ENCODE measurements around the gene VTN. TPM values are rescaled to one million over a fixed set of nuclear protein-coding genes. Genes with fewer than 3 reads are reported as not detected.
A peak's percentile ranks its signal among the peaks of the same experiment; 100 is the strongest.

The VTN gene
- total and polyA plus RNA-seq, 2 experiments from 2014 or later: 0.34 TPM; not detected in 1

DNA sequence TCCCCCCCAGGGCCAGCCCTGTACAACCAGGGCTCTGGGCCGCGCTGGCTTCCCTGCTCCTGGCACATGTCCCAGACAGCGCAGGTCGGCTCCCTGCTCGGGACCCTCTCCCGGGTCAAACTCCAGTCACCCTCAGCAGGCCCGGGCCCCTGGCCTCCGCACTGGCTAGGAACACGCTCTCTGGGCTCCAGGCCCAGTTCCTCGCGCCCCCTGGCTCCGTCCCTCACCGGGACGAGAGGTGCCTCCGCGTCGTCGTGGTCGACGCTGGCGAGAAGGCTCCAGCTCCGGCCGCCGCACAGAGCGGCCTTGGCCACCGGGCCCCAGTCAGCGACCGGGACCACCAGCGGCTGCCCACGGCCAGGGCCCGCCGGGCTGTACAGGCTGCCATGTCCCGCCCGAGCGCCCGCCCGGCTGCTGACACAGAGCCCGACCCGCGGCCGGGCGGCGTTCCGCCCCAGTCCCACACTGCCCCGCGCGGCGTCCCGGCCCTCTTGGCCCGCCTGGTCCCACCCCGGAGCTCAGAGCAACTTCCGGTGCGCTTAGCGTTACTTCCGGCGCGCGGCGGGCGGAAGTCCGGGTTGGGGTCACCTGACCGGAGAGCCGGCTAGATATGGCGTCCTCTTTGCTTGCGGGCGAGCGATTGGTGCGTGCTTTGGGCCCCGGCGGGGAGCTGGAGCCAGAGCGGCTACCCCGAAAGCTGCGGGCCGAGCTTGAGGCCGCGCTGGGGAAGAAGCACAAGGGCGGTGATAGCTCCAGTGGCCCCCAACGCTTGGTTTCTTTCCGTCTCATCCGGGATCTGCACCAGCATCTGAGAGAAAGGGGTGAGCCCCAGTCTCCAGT lies 12.8 kb downstream of the VTN start, which contains the start of gene POLDIP2:
Gene POLDIP2, minus strand, starts transcription at position 467 of the 840 bp plus-strand sequence. Its CDS starts 79 bp downstream, at position 388.
- no peaks in the 10 kb centered on the region for H4K20me1 ChIP-seq (ENCODE audit: insufficient read depth)
- H3K4me1 ChIP-seq (ENCODE audit: insufficient read depth): peaks cover 12% of the 10 kb centered on the region
- H3K36me3 ChIP-seq (ENCODE audit: low read depth): peaks cover 28% of the 10 kb centered on the region
- H3K27me3 ChIP-seq (replicated peaks; ENCODE audit: insufficient read depth): no peaks in the 10 kb centered on the region
- H3K9ac ChIP-seq: peak within 1 kb of the TSS; percentile 95
- H3K9me3 ChIP-seq (ENCODE audit: low read depth): no peaks in the 10 kb centered on the region
- peak within 1 kb of the TSS; percentile 89 for H3K4me3 ChIP-seq
- peak within 1 kb of the TSS; percentile 48 for H3K27ac ChIP-seq
- peak within 1 kb of the TSS; percentile 84 for H2AFZ ChIP-seq
- in situ Hi-C loops (cut with MboI): no loop called here
- 1 to 2% methylated on average over 55 to 68 of the region's 80 CpGs for WGBS, 2 experiments (ENCODE audit: low coverage in 1 of 2, low lambda C conversion rate in 2 of 2, missing lambda C conversion rate in 2 of 2)
- DNase-seq: peak; percentile 99
- H3K79me2 ChIP-seq (ENCODE audit: insufficient read depth): peaks cover 54% of the 10 kb centered on the region
- H3K9me2 ChIP-seq (ENCODE audit: insufficient read depth): no peaks in the 10 kb centered on the region
- TF ChIP-seq EZH2phosphoT487 (IDR thresholded peaks at IDR 0.05; ENCODE audit: insufficient read depth, low read depth) (no peak), EZH2 (IDR thresholded peaks at IDR 0.05; ENCODE audit: insufficient read depth, poor library complexity, severe bottlenecking) (no peak)
- peak within 1 kb of the TSS; percentile 93 for H3K4me2 ChIP-seq (ENCODE audit: unreplicated experiment)
- no peaks in the 10 kb centered on the region for H3F3A ChIP-seq (ENCODE audit: insufficient read depth)

DNA sequence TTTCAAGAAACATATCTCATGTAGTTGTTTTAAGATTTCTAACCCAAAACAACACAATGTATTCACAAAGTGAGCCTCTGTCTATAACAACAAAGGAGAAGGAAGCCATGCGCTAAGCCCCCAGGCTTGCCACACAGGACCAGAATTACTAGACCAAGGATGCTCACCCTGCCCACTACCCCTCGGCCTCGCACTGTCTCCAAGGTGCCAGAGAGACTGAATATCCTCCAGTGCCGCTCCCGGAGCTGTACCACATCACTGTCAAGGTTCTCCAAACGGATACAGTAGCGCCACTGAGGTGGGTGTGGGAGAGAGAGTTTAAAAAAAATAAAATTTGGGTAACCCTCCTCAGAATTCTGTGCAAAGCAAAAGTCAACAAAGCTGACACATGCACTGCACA lies 19.8 kb downstream of the VTN start:
- H4K20me1 ChIP-seq (ENCODE audit: insufficient read depth): no peaks in the 10 kb centered on the region
- no peak overlapping the region for H3K27ac ChIP-seq
- H3K4me1 ChIP-seq (ENCODE audit: insufficient read depth): peaks cover 24% of the 10 kb centered on the region
- in situ Hi-C loops (cut with MboI): no loop called here
- no peak overlapping the region for H3K4me3 ChIP-seq
- no peaks in the 10 kb centered on the region for H3K9me3 ChIP-seq (ENCODE audit: low read depth)
- no peak overlapping the region for H3K9ac ChIP-seq
- no peak overlapping the region for H2AFZ ChIP-seq
- H3F3A ChIP-seq (ENCODE audit: insufficient read depth): peaks cover 54% of the 10 kb centered on the region
- H3K9me2 ChIP-seq (ENCODE audit: insufficient read depth): no peaks in the 10 kb centered on the region
- H3K36me3 ChIP-seq (ENCODE audit: low read depth): peaks cover 42% of the 10 kb centered on the region
- no peaks in the 10 kb centered on the region for H3K27me3 ChIP-seq (replicated peaks; ENCODE audit: insufficient read depth)
- peaks cover 19% of the 10 kb centered on the region for H3K79me2 ChIP-seq (ENCODE audit: insufficient read depth)
- TF ChIP-seq EZH2 (IDR thresholded peaks at IDR 0.05; ENCODE audit: insufficient read depth, poor library complexity, severe bottlenecking): no peak
- TF ChIP-seq EZH2phosphoT487 (IDR thresholded peaks at IDR 0.05; ENCODE audit: insufficient read depth, low read depth): no peak
- WGBS, 2 experiments (ENCODE audit: low coverage in 1 of 2, low lambda C conversion rate in 2 of 2, missing lambda C conversion rate in 2 of 2): 93 to 95% methylated on average over 7 of the region's 7 CpGs
- no peak for DNase-seq
- H3K4me2 ChIP-seq (ENCODE audit: unreplicated experiment): no peak overlapping the region

DNA sequence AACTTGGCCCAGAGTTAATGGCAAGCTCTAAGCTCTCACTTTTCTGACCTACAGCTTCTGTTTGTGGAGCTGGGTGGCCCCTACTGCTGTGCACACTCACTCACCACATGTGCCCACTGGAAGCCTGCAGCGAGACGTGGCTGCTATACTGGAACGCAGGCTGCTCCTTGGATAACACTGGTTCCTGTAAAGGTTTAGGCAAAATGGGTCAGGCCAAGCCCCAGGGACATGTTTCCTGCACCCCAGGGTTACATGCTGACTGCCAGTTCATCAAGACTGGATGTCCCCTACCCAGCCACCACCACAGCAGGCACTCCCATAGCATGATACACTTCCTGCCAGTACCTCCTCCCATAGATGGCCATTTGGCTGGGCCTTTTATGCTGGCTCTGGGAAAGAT lies 21.1 kb downstream of the VTN start:
- WGBS, 2 experiments (ENCODE audit: low coverage in 1 of 2, low lambda C conversion rate in 2 of 2, missing lambda C conversion rate in 2 of 2): 75 to 83% methylated on average over 3 of the region's 3 CpGs
- in situ Hi-C loops (cut with MboI): no loop called here
- H2AFZ ChIP-seq: no peak overlapping the region

DNA sequence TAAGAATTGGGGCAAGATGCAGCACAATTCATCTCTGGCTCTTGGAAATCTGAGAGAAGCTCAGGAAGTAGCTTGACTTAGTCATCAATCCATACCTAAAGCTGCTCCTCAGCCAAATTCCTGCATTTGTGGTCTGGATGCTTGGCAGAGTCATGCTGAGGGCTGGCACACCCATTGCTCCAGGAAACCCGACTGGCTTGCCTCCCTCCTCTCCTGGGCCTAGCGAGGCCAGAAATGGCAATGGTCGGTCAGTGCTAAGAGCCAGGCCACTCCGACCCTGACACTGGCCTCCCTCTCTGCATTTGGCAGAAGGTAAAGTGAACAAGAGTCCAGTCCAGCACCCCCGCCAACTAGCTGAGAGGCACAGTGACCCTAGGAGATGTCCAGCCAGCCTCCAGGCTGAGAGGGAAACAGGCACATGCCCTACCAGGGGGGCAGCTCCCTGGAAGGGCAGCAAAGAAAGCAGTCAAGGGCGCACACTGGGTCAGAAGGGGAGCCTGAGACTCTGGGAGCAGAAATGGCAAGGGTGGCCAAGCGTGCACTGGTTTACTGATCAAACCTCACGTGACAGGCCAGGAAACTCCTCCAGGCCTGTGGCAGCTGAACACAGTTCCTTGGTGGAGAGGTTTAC lies 22.7 kb downstream of the VTN start:
- Histone ChIP-seq H2AFZ (no peak overlapping the region), H3F3A (ENCODE audit: insufficient read depth) (peaks cover 60% of the 10 kb centered on the region), H3K4me1 (ENCODE audit: insufficient read depth) (peaks cover 24% of the 10 kb centered on the region), H3K27me3 (replicated peaks; ENCODE audit: insufficient read depth) (no peaks in the 10 kb centered on the region), H3K36me3 (ENCODE audit: low read depth) (peaks cover 47% of the 10 kb centered on the region), H3K9me2 (ENCODE audit: insufficient read depth) (no peaks in the 10 kb centered on the region), H4K20me1 (ENCODE audit: insufficient read depth) (no peaks in the 10 kb centered on the region), H3K4me2 (ENCODE audit: unreplicated experiment) (peak overlapping the region; percentile 19), H3K4me3 (no peak overlapping the region), H3K79me2 (ENCODE audit: insufficient read depth) (peaks cover 4% of the 10 kb centered on the region), H3K9me3 (ENCODE audit: low read depth) (no peaks in the 10 kb centered on the region), H3K9ac (peak overlapping the region; percentile 43; the same call in 1 of the 2 replicates), H3K27ac (peak overlapping the region; percentile 73)
- WGBS, 2 experiments (ENCODE audit: low coverage in 1 of 2, low lambda C conversion rate in 2 of 2, missing lambda C conversion rate in 2 of 2): 60 to 61% methylated on average over 8 of the region's 8 CpGs
- DNase-seq: peak; percentile 95
- in situ Hi-C loops (cut with MboI): no loop called here
- TF ChIP-seq EZH2phosphoT487 (IDR thresholded peaks at IDR 0.05; ENCODE audit: insufficient read depth, low read depth) (no peak), EZH2 (IDR thresholded peaks at IDR 0.05; ENCODE audit: insufficient read depth, poor library complexity, severe bottlenecking) (no peak)

More for the DNA sequence above, 21.1 kb downstream of the VTN start:
- no peaks in the 10 kb centered on the region for H3K9me2 ChIP-seq (ENCODE audit: insufficient read depth)
- H3K9ac ChIP-seq: no peak overlapping the region
- peaks cover 6% of the 10 kb centered on the region for H3K79me2 ChIP-seq (ENCODE audit: insufficient read depth)
- DNase-seq: no peak
- H3K27ac ChIP-seq: no peak overlapping the region
- H3K27me3 ChIP-seq (replicated peaks; ENCODE audit: insufficient read depth): no peaks in the 10 kb centered on the region
- H3K4me3 ChIP-seq: no peak overlapping the region
- H3K36me3 ChIP-seq (ENCODE audit: low read depth): peaks cover 42% of the 10 kb centered on the region
- TF ChIP-seq EZH2phosphoT487 (IDR thresholded peaks at IDR 0.05; ENCODE audit: insufficient read depth, low read depth) (no peak), EZH2 (IDR thresholded peaks at IDR 0.05; ENCODE audit: insufficient read depth, poor library complexity, severe bottlenecking) (no peak)
- H3K4me1 ChIP-seq (ENCODE audit: insufficient read depth): peaks cover 24% of the 10 kb centered on the region
- H3F3A ChIP-seq (ENCODE audit: insufficient read depth): peaks cover 60% of the 10 kb centered on the region
- H4K20me1 ChIP-seq (ENCODE audit: insufficient read depth): no peaks in the 10 kb centered on the region
- no peak overlapping the region for H3K4me2 ChIP-seq (ENCODE audit: unreplicated experiment)
- no peaks in the 10 kb centered on the region for H3K9me3 ChIP-seq (ENCODE audit: low read depth)

Data from GM23248 (cell line).